BLaER1 treated with 17β-estradiol and CSF1 and Interleukin-3, amounts not matched to agents 10 nM and 100 nM (cell line): ENCODE results near the gene TFRC.
"Not testable (repeated sequence)": the region's sequence is repeated elsewhere in the genome, so short reads cannot be mapped to it uniquely, and the experiment has no call there.

Source experiments
- H3K27ac ChIP-seq, 11 experiments: shearing (Covaris generic); formaldehyde crosslinking; 2 replicates each; pipeline ENCODE4 v1.8.1; 2022
- H3K27me3 ChIP-seq, 11 experiments: shearing (Covaris generic); formaldehyde crosslinking; 2 replicates each; pipeline ENCODE4 v1.8.1; 2022
- H3K36me3 ChIP-seq, 11 experiments: shearing (Covaris generic); formaldehyde crosslinking; 2 replicates each; pipeline ENCODE4 v1.8.1; 2022
- H3K4me1 ChIP-seq, 10 experiments: shearing (Covaris generic); formaldehyde crosslinking; 2 replicates each; pipeline ENCODE4 v1.8.1; 2022
- H3K4me2 ChIP-seq, 11 experiments: shearing (Covaris generic); formaldehyde crosslinking; 2 replicates each; pipeline ENCODE4 v1.8.1; 2022
- H3K4me3 ChIP-seq, 10 experiments: shearing (Covaris generic); formaldehyde crosslinking; 2 replicates each; pipeline ENCODE4 v1.8.1; 2022
- H3K9ac ChIP-seq, 11 experiments: shearing (Covaris generic); formaldehyde crosslinking; 2 replicates each; pipeline ENCODE4 v1.8.1; 2022
- H3K9me3 ChIP-seq, 11 experiments: shearing (Covaris generic); formaldehyde crosslinking; replicated peaks in 1 of 11; 2 replicates each; pipeline ENCODE4 v1.8.1; 2022
- H4K20me1 ChIP-seq, 11 experiments: shearing (Covaris generic); formaldehyde crosslinking; 2 replicates each; pipeline ENCODE4 v1.8.1; 2022
- Cebpa-rat ChIP-seq, 11 experiments: shearing (Covaris generic); IDR thresholded peaks; 2 replicates each; pipeline ENCODE4 v1.8.1; 2022

The TFRC gene

DNA sequence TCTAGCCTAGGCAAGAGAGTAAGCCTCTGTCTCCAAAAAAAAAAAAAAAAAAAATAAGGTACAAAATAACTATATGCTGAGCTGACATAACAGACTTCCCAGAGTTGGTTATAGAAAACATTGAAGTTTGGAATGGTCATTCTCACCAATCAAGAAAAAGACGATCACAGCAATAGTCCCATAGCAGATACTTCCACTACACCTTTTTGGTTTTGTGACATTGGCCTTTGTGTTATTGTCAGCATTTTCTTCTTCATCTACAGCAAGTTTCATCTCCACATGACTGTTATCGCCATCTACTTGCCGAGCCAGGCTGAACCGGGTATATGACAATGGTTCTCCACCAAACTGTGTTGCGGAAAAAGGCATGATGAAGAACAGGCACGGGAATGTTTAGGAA is 6.9 kb downstream of the TFRC start:
- Histone ChIP-seq H3K36me3 (peaks cover 73 to 99% (median 77%) of the 10 kb centered on the region in 11 experiments), H3K4me1 (peaks cover 14 to 51% (median 20%) of the 10 kb centered on the region in 10 experiments), H4K20me1 (peaks cover 71 to 100% (median 96%) of the 10 kb centered on the region in 11 experiments)

DNA sequence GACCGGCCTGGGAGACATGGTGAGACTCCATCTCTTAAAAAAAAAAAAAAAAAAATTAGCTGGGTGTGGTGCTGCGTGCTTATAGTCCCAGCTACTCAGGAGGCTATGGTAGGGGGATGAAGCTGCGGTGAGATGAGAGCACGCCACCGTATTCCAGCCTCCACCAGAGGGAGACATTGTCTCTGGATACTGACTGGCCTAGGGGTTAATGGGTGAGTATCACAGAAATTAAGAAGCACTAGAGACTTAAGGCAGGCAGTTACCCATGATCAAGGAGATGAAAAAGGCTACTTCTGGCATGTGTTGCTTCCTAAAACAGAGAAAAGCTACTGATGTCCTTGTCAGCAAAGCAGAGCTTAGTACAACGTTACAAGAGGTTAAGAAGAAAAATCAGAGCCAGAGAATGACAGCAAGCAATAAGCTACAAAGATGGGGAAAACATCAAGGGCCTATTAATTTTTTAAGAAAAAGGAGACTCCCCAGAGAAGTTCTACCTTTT is 8.6 kb downstream of the TFRC start:
- Histone ChIP-seq H3K9me3 (no peaks in the 10 kb centered on the region), H3K4me2 (peak overlapping the region in 1 of 11 experiments; percentile 0; a peak in 1 of 22 replicates), H4K20me1 (peaks cover 56 to 100% (median 92%) of the 10 kb centered on the region in 11 experiments), H3K36me3 (peaks cover 88 to 100% (median 93%) of the 10 kb centered on the region in 11 experiments), H3K27ac (peak overlapping the region in 2 of 11 experiments; percentile 3 to 45; a peak in 2 of 22 replicates), H3K4me1 (peaks cover 0 to 35% (median 5%) of the 10 kb centered on the region in 10 experiments; a peak in 10 of 20 replicates), H3K27me3 (no peaks in the 10 kb centered on the region), H3K9ac (peak overlapping the region in 2 of 11 experiments; percentile 11 to 45; a peak in 1 of 22 replicates), H3K4me3 (no peak overlapping the region)
- TF ChIP-seq Cebpa-rat (IDR thresholded peaks at IDR 0.05), result no peak

More for the DNA sequence above, 6.9 kb downstream of the TFRC start:
- no peak for TF ChIP-seq Cebpa-rat (IDR thresholded peaks at IDR 0.05)
- Histone ChIP-seq H3K9ac (peak overlapping the region in 1 of 11 experiments; percentile 59; a peak in 3 of 22 replicates), H3K27ac (no peak overlapping the region), H3K9me3 (no peaks in the 10 kb centered on the region), H3K4me3 (no peak overlapping the region), H3K27me3 (no peaks in the 10 kb centered on the region), H3K4me2 (0 out of 22 replicates have a peak overlapping the region, but pooled peaks of 1 of the 11 experiments have one; percentile 13)

- Histone ChIP-seq H3K9ac (no peak overlapping the region; a peak in 1 of 22 replicates), H3K36me3 (peaks cover 96 to 100% (median 99%) of the 10 kb centered on the region in 11 experiments), H3K27ac (no peak overlapping the region), H3K9me3 (no peaks in the 10 kb centered on the region), H3K27me3 (no peaks in the 10 kb centered on the region), H4K20me1 (peaks cover 46 to 100% (median 92%) of the 10 kb centered on the region in 11 experiments), H3K4me3 (no peak overlapping the region), H3K4me2 (no peak overlapping the region), H3K4me1 (peaks cover 0 to 25% (median 0%) of the 10 kb centered on the region in 10 experiments; a peak in 8 of 20 replicates)
- TF ChIP-seq Cebpa-rat (IDR thresholded peaks at IDR 0.05), result no peak
These were observed 9.6 kb downstream of the TFRC start for GRCh38 chr3:196072313-196072712.

- not testable (repeated sequence) for H3K4me1 ChIP-seq, H3K27me3 ChIP-seq, H3K4me3 ChIP-seq, H3K9me3 ChIP-seq, H3K9ac ChIP-seq, H3K27ac ChIP-seq, H3K4me2 ChIP-seq
- peaks cover 97 to 100% (median 99%) of the 10 kb centered on the region in 11 experiments for H3K36me3 ChIP-seq
- H4K20me1 ChIP-seq, result peaks cover 13 to 100% (median 75%) of the 10 kb centered on the region in 11 experiments; a peak in 21 of 22 replicates
These were observed 13.1 kb downstream of the TFRC start for GRCh38 chr3:196068812-196069211.

GRCh38 chr3:196067439-196067838 is 14.5 kb downstream of the TFRC start:
- Histone ChIP-seq H3K9ac (no peak overlapping the region), H3K27ac (no peak overlapping the region), H3K4me2 (no peak overlapping the region), H3K9me3 (no peaks in the 10 kb centered on the region), H3K36me3 (peaks cover 99 to 100% (median 100%) of the 10 kb centered on the region in 11 experiments), H3K27me3 (no peaks in the 10 kb centered on the region), H3K4me1 (no peaks in the 10 kb centered on the region; a peak in 1 of 20 replicates), H4K20me1 (peaks cover 8 to 100% (median 71%) of the 10 kb centered on the region in 11 experiments; a peak in 18 of 22 replicates), H3K4me3 (no peak overlapping the region)
- no peak for TF ChIP-seq Cebpa-rat (IDR thresholded peaks at IDR 0.05)

DNA sequence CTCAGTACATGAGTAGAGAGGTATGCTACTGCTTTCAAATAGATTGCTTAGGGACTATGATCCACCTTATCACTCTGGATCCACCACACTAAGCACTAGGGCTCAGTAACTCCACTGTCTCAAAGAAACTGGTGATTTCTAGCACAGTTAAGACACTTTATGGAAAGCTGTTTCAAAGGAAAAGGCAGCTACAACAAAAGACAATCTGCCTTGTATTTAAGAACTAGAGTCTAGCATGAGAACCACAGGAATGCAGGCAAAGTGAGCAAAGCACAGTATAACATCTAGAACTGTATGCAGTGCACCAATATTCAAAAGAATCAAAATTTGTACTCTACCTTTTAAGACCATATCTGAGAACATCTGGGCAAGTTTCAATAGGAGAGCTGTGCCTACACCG is 17.9 kb downstream of the TFRC start:
- Histone ChIP-seq H4K20me1 (peaks cover 0 to 100% (median 60%) of the 10 kb centered on the region in 11 experiments; a peak in 15 of 22 replicates), H3K4me3 (no peak overlapping the region), H3K27ac (no peak overlapping the region), H3K9ac (peak overlapping the region in 1 of 11 experiments; percentile 34; a peak in 1 of 22 replicates), H3K9me3 (no peaks in the 10 kb centered on the region), H3K4me1 (no peaks in the 10 kb centered on the region), H3K27me3 (no peaks in the 10 kb centered on the region), H3K36me3 (peaks cover 99 to 100% (median 100%) of the 10 kb centered on the region in 11 experiments), H3K4me2 (no peak overlapping the region)
- no peak for TF ChIP-seq Cebpa-rat (IDR thresholded peaks at IDR 0.05)

- no peak overlapping the region for H3K4me2 ChIP-seq
- no peaks in the 10 kb centered on the region for H3K9me3 ChIP-seq
- H3K4me1 ChIP-seq, result no peaks in the 10 kb centered on the region
- H3K9ac ChIP-seq, result no peak overlapping the region
- no peaks in the 10 kb centered on the region for H3K27me3 ChIP-seq
- TF ChIP-seq Cebpa-rat (IDR thresholded peaks at IDR 0.05), result no peak
- peaks cover 0 to 100% (median 56%) of the 10 kb centered on the region in 11 experiments; a peak in 15 of 22 replicates for H4K20me1 ChIP-seq
- no peak overlapping the region for H3K4me3 ChIP-seq
- H3K27ac ChIP-seq, result no peak overlapping the region
- peaks cover 99 to 100% (median 100%) of the 10 kb centered on the region in 11 experiments for H3K36me3 ChIP-seq
These were observed 18.4 kb downstream of the TFRC start for GRCh38 chr3:196063456-196063855.

DNA sequence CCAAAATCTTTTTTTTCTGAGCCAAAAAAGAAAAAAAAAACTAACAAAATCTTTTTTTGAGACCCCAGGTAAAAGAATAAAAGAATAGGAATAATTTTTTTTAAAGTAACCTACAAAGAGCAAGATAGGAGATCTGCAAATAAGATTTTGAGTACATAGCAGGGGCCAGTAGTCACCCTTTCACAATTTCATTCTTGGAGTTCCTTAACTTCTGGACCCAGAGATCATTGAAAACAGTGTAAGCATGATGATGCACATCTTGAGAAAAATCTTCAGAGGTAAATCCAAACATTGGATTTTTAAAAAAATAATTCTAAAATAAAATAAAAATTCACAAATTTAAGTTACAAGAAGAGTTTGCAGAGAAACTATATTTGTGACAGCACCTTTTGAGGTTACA is 18.8 kb downstream of the TFRC start:
- Histone ChIP-seq H3K27ac (no peak overlapping the region), H3K4me2 (no peak overlapping the region), H3K4me1 (no peaks in the 10 kb centered on the region)

DNA sequence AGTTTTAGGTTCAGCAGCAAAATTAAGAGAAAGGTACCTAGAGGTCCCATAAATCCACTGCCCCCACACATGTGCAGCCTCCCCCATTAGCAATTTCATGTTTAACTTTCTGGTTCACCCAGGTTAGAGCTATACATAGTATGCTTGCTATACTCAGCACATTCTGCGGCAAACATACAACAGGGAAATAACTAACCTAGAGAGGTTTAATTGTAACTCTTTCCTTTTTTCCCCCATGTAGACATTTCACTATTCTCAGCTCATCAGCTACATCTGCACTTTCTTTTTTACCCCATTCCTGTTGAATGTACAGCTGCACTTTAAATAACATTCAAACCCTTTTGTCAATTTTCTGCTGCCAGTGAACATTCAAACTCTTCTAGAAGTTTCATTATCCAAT is 21.1 kb downstream of the TFRC start:
- Histone ChIP-seq H3K9me3 (no peaks in the 10 kb centered on the region), H3K4me2 (no peak overlapping the region), H3K27me3 (no peaks in the 10 kb centered on the region), H3K27ac (no peak overlapping the region), H3K9ac (no peak overlapping the region), H3K4me3 (no peak overlapping the region), H4K20me1 (peaks cover 7 to 100% (median 47%) of the 10 kb centered on the region in 11 experiments; a peak in 20 of 22 replicates), H3K36me3 (peaks cover 99 to 100% (median 100%) of the 10 kb centered on the region in 11 experiments), H3K4me1 (no peaks in the 10 kb centered on the region)
- no peak for TF ChIP-seq Cebpa-rat (IDR thresholded peaks at IDR 0.05)

More for the DNA sequence above, 18.8 kb downstream of the TFRC start:
- no peak for TF ChIP-seq Cebpa-rat (IDR thresholded peaks at IDR 0.05)
- H4K20me1 ChIP-seq, result peaks cover 0 to 100% (median 53%) of the 10 kb centered on the region in 11 experiments; a peak in 15 of 22 replicates
- no peaks in the 10 kb centered on the region for H3K27me3 ChIP-seq
- H3K9me3 ChIP-seq, result no peaks in the 10 kb centered on the region
- H3K9ac ChIP-seq, result no peak overlapping the region
- H3K4me3 ChIP-seq, result no peak overlapping the region
- H3K36me3 ChIP-seq, result peaks cover 99 to 100% (median 100%) of the 10 kb centered on the region in 11 experiments
